ENCODE results near the gene PPFIA1. TPM values are rescaled to one million over a fixed set of nuclear protein-coding genes. Genes with fewer than 3 reads are reported as not detected.

PPFIA1 gene
- total and polyA plus RNA-seq, 7 donors, result 13.2 to 62.1 (median 43.4) TPM

DNA sequence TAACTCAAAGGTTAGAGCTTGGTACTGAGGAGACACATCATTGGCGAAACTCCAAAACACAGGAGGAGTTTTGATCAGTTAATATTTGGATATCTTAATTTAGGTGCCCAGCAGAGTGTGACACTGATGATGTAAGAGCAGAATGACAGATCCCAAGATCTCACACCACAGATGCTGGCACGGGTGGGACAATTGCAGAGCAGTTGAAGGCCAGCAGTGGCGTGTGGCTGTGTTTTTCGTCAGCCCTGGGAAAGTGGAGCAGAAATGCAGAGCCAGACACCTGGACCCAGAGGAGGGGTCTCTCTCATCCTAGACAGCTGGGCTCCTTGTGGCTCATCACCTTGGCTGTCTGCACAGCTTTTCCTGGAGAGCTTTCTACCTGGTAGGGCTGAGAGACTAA is 68.1 kb downstream of the PPFIA1 start:
- no peaks in the 10 kb centered on the region for H3K4me1 ChIP-seq
- H3K27me3 ChIP-seq, result no peaks in the 10 kb centered on the region
- 82 to 92% methylated on average over 4 of the region's 4 CpGs for WGBS, 2 donors
- no peak overlapping the region for H3K27ac ChIP-seq
- H3K9me3 ChIP-seq, result no peaks in the 10 kb centered on the region
- TF ChIP-seq POLR2AphosphoS5 (IDR thresholded peaks at IDR 0.05), result no peak
- no peak for TF ChIP-seq POLR2A (IDR thresholded peaks at IDR 0.05)
- TF ChIP-seq EP300 (IDR thresholded peaks at IDR 0.05), result no peak
- TF ChIP-seq, protein P1, sequence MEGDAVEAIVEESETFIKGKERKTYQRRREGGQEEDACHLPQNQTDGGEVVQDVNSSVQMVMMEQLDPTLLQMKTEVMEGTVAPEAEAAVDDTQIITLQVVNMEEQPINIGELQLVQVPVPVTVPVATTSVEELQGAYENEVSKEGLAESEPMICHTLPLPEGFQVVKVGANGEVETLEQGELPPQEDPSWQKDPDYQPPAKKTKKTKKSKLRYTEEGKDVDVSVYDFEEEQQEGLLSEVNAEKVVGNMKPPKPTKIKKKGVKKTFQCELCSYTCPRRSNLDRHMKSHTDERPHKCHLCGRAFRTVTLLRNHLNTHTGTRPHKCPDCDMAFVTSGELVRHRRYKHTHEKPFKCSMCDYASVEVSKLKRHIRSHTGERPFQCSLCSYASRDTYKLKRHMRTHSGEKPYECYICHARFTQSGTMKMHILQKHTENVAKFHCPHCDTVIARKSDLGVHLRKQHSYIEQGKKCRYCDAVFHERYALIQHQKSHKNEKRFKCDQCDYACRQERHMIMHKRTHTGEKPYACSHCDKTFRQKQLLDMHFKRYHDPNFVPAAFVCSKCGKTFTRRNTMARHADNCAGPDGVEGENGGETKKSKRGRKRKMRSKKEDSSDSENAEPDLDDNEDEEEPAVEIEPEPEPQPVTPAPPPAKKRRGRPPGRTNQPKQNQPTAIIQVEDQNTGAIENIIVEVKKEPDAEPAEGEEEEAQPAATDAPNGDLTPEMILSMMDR (IDR thresholded peaks at IDR 0.05), result no peak
- intact Hi-C loops (cut with DNase I), result no loop called here
- DNase-seq, result no peak
- H3K4me3 ChIP-seq, result no peak overlapping the region
- peaks cover 30 to 90% (median 62%) of the 10 kb centered on the region in 4 donors for H3K36me3 ChIP-seq

DNA sequence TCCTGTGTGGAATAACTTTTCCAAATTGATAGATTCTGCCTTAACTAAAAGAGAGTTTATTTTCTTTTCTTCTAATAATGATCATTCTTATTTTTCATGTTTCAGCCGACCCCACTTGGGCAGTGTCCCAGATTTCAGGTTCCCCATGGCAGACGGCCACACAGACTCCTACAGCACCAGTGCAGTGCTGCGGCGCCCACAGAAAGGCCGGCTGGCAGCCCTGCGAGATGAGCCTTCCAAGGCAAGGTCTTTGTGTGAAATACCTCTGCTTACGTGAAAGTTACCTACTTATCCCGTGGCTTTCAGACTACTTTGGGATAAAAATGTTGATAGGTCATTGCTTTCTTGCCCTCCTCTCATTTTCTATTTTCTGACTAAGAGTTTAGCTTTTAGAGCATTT is 68.6 kb downstream of the PPFIA1 start:
- Histone ChIP-seq H3K27ac (no peak overlapping the region), H3K36me3 (peaks cover 35 to 90% (median 65%) of the 10 kb centered on the region in 4 donors), H3K4me3 (no peak overlapping the region), H3K9me3 (no peaks in the 10 kb centered on the region), H3K27me3 (no peaks in the 10 kb centered on the region), H3K4me1 (no peaks in the 10 kb centered on the region)
- TF ChIP-seq EP300 (IDR thresholded peaks at IDR 0.05), result no peak
- no peak for TF ChIP-seq POLR2A (IDR thresholded peaks at IDR 0.05)
- TF ChIP-seq POLR2AphosphoS5 (IDR thresholded peaks at IDR 0.05), result no peak
- TF ChIP-seq, protein P1 (IDR thresholded peaks at IDR 0.05), result no peak
- WGBS, 2 donors, result 90 to 97% methylated on average over 8 of the region's 8 CpGs
- intact Hi-C loops (cut with DNase I), result no loop called here
- DNase-seq, result no peak

DNA sequence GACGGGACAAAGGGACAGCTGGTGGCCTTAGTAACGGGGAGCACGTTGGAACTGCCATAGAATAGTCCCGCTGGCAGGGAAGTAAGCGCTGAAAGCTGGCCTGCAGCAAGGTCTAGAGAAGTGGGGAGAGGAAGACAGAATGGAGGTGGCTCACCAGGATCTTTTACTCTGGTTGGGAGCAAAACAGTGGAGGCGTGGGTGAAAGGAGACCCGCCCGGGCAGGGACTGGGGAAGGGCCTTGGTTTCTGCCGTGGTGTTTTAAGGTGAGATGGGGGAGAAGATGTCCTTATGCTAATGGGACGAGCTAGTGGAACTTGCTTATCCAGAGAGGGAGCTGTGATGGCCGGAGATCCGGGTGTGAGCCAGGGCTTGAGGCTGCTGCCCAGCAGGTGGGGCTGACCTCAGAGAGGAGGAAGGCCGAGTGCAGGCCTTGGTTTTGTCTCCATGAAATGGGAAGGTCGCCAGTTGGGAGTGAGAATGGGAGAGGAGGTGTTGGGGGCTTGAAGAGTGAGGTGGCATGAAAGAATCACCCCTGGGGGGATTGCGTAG is 71.5 kb downstream of the PPFIA1 start:
- 87 to 92% methylated on average over 15 of the region's 15 CpGs for WGBS, 2 donors
- TF ChIP-seq POLR2A (IDR thresholded peaks at IDR 0.05) (no peak), EP300 (IDR thresholded peaks at IDR 0.05) (no peak), POLR2AphosphoS5 (IDR thresholded peaks at IDR 0.05) (no peak)
- TF ChIP-seq, protein P1 (IDR thresholded peaks at IDR 0.05), result no peak
- DNase-seq, result no peak

DNA sequence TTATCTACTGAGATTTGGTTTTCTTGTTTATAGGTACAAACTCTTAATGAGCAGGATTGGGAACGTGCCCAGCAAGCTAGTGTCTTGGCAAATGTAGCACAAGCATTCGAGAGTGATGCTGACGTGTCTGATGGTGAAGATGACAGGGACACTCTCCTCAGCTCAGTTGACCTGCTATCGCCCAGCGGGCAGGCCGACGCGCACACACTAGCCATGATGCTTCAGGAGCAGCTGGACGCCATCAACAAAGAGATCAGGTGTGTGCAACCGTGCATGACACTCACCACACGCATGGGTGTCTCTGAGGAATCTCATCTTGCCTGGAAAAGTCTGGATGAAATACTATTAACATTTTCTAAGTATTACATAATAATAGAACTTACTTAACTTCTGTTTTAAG is 73.1 kb downstream of the PPFIA1 start:
- intact Hi-C loops (cut with DNase I), result no loop called here
- Histone ChIP-seq H3K9me3 (no peaks in the 10 kb centered on the region), H3K4me1 (no peaks in the 10 kb centered on the region), H3K4me3 (no peak overlapping the region), H3K27ac (no peak overlapping the region), H3K27me3 (no peaks in the 10 kb centered on the region), H3K36me3 (peaks cover 21 to 82% (median 42%) of the 10 kb centered on the region in 4 donors)
- no peak for DNase-seq
- TF ChIP-seq, protein P1 (IDR thresholded peaks at IDR 0.05), result no peak
- TF ChIP-seq POLR2AphosphoS5 (IDR thresholded peaks at IDR 0.05), result no peak
- TF ChIP-seq POLR2A (IDR thresholded peaks at IDR 0.05), result no peak
- 96 to 98% methylated on average over 11 of the region's 11 CpGs for WGBS, 2 donors

More for the DNA sequence above, 71.5 kb downstream of the PPFIA1 start:
- H3K27ac ChIP-seq, result no peak overlapping the region
- H3K36me3 ChIP-seq, result peaks cover 29 to 84% (median 46%) of the 10 kb centered on the region in 4 donors
- H3K4me3 ChIP-seq, result no peak overlapping the region
- H3K27me3 ChIP-seq, result no peaks in the 10 kb centered on the region
- H3K4me1 ChIP-seq, result no peaks in the 10 kb centered on the region
- no peaks in the 10 kb centered on the region for H3K9me3 ChIP-seq
- intact Hi-C loops (cut with DNase I), result no loop called here

DNA sequence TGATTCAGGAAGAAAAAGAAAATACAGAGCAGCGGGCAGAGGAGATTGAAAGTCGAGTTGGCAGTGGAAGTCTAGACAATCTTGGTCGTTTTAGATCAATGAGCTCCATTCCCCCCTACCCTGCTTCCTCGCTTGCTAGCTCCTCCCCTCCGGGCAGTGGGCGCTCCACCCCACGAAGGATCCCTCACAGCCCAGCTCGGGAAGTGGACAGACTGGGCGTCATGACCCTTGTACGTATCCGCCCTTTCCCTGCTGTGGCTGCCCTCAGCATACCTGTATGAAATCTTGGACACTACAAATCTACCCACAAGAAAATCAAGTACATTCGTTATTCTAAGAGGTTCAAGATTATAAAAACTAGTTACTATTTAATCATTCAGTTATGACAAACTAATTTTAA is 77.7 kb downstream of the PPFIA1 start:
- intact Hi-C loops (cut with DNase I), result no loop called here
- TF ChIP-seq, protein P1 (IDR thresholded peaks at IDR 0.05), result no peak
- TF ChIP-seq POLR2AphosphoS5 (IDR thresholded peaks at IDR 0.05) (no peak), EP300 (IDR thresholded peaks at IDR 0.05) (no peak), POLR2A (IDR thresholded peaks at IDR 0.05) (no peak)
- H3K4me3 ChIP-seq, result no peak overlapping the region
- H3K4me1 ChIP-seq, result no peaks in the 10 kb centered on the region
- no peak overlapping the region for H3K27ac ChIP-seq
- no peak for DNase-seq
- H3K27me3 ChIP-seq, result no peaks in the 10 kb centered on the region
- peaks cover 12 to 67% (median 23%) of the 10 kb centered on the region in 4 donors for H3K36me3 ChIP-seq
- no peaks in the 10 kb centered on the region for H3K9me3 ChIP-seq
- 83 to 88% methylated on average over 12 of the region's 12 CpGs for WGBS, 2 donors

Measured in sigmoid colon (tissue), 7 donors.